Glutamatergic neuron (in vitro differentiated cells): ENCODE measurements around the gene CCDC50. TPM values are rescaled to one million over a fixed set of nuclear protein-coding genes. Genes with fewer than 3 reads are reported as not detected.
A peak's percentile ranks its signal among the peaks of the same experiment; 100 is the strongest.

Experiments used
- DNase-seq: peaks from one replicate; pipeline ENCODE4 v3.0.0; 2022
- H3K27ac Mint-ChIP-seq: one replicate; pipeline ENCODE4 v1.8.0; 2020; ENCODE audit warnings: mild to moderate bottlenecking, mixed read lengths, inconsistent platforms; ENCODE audit not compliant: unreplicated experiment
- H3K27me3 Mint-ChIP-seq: one replicate; pipeline ENCODE4 v1.8.0; 2020; ENCODE audit warnings: mild to moderate bottlenecking, moderate library complexity, mixed read lengths, inconsistent platforms; ENCODE audit not compliant: unreplicated experiment
- H3K36me3 Mint-ChIP-seq: one replicate; pipeline ENCODE4 v1.8.0; 2020; ENCODE audit warnings: mild to moderate bottlenecking, mixed read lengths, inconsistent platforms; ENCODE audit not compliant: unreplicated experiment
- H3K4me1 Mint-ChIP-seq: one replicate; pipeline ENCODE4 v1.8.0; 2020; ENCODE audit warnings: mild to moderate bottlenecking, low read depth, mixed read lengths, inconsistent platforms; ENCODE audit not compliant: unreplicated experiment
- H3K4me3 Mint-ChIP-seq: one replicate; pipeline ENCODE4 v1.8.0; 2020; ENCODE audit warnings: mild to moderate bottlenecking, mixed read lengths, inconsistent platforms; ENCODE audit not compliant: unreplicated experiment
- H3K9me3 Mint-ChIP-seq: one replicate; pipeline ENCODE4 v1.8.0; 2020; ENCODE audit warnings: mild to moderate bottlenecking, moderate library complexity, mixed read lengths, inconsistent platforms; ENCODE audit not compliant: unreplicated experiment
- CTCF ChIP-seq: fragments of 200-600 bp; sonication (generic); IDR thresholded peaks from one replicate; pipeline ENCODE4 v1.5.0; 2021; ENCODE audit not compliant: partially characterized antibody, unreplicated experiment
- long read RNA-seq: library from polyadenylated mRNA; unstranded; transcript quantifications from one replicate; pipeline ENCODE4 v2.0.0, GENCODE V29; 2020; ENCODE audit not compliant: unreplicated experiment
- total RNA-seq: library from RNA; stranded (reverse); fragmentation: NEBNext Ultra II Directional; extraction: Animal tissue kit (Norgen Biotek cat#: 25700); gene quantifications from one replicate; pipeline ENCODE4 v1.2.1, GENCODE V29; 2021; ENCODE audit not compliant: unreplicated experiment

CCDC50 gene
- total RNA-seq, result 144 TPM
- long read RNA-seq, full-length matches to known transcripts, result 43 of 53 reads
- long read RNA-seq, partial matches to known transcripts, result 5 of 53 reads
- long read RNA-seq, other reads (novel, unspliced or antisense), result 5 of 53 reads

GRCh38 chr3:191328962-191329653 lies at the start of gene CCDC50:
TSS of gene CCDC50 (plus strand) at chr3:191329394. CDS start at chr3:191329675, 281 bp downstream.
- Mint-ChIP-seq H3K4me1 (peaks cover 26% of the 10 kb centered on the region), H3K4me3 (peak within 1 kb of the TSS; percentile 97), H3K27me3 (peaks cover 8% of the 10 kb centered on the region), H3K9me3 (peaks cover 17% of the 10 kb centered on the region), H3K36me3 (no peaks in the 10 kb centered on the region), H3K27ac (peak within 1 kb of the TSS; percentile 99)
- peak; percentile 97 for DNase-seq
- no peak for TF ChIP-seq CTCF

GRCh38 chr3:191280111-191280510 lies 49.1 kb upstream of the CCDC50 start:
- H3K4me3 Mint-ChIP-seq, result no peak overlapping the region
- H3K4me1 Mint-ChIP-seq, result peaks cover 15% of the 10 kb centered on the region
- no peaks in the 10 kb centered on the region for H3K27me3 Mint-ChIP-seq
- TF ChIP-seq CTCF, result no peak
- DNase-seq, result no peak
- no peaks in the 10 kb centered on the region for H3K36me3 Mint-ChIP-seq
- H3K27ac Mint-ChIP-seq, result no peak overlapping the region
- H3K9me3 Mint-ChIP-seq, result no peaks in the 10 kb centered on the region

GRCh38 chr3:191280882-191281281 lies 48.3 kb upstream of the CCDC50 start:
- no peak overlapping the region for H3K4me3 Mint-ChIP-seq
- DNase-seq, result no peak
- H3K27me3 Mint-ChIP-seq, result no peaks in the 10 kb centered on the region
- no peaks in the 10 kb centered on the region for H3K36me3 Mint-ChIP-seq
- TF ChIP-seq CTCF, result no peak
- H3K27ac Mint-ChIP-seq, result no peak overlapping the region
- peaks cover 12% of the 10 kb centered on the region for H3K4me1 Mint-ChIP-seq
- no peaks in the 10 kb centered on the region for H3K9me3 Mint-ChIP-seq

GRCh38 chr3:191282251-191283185 lies 46.7 kb upstream of the CCDC50 start:
- H3K36me3 Mint-ChIP-seq, result no peaks in the 10 kb centered on the region
- no peak overlapping the region for H3K4me3 Mint-ChIP-seq
- H3K27me3 Mint-ChIP-seq, result no peaks in the 10 kb centered on the region
- DNase-seq, result no peak
- no peak for TF ChIP-seq CTCF
- H3K9me3 Mint-ChIP-seq, result no peaks in the 10 kb centered on the region
- H3K27ac Mint-ChIP-seq, result no peak overlapping the region
- H3K4me1 Mint-ChIP-seq, result peaks cover 6% of the 10 kb centered on the region
